ENCODE results near the gene POF1B. TPM values are rescaled to one million over a fixed set of nuclear protein-coding genes. Genes with fewer than 3 reads are reported as not detected.

Gene POF1B
- total and polyA plus RNA-seq, 7 donors, result 0.66 to 69.4 (median 12.0) TPM; not detected in 1

DNA sequence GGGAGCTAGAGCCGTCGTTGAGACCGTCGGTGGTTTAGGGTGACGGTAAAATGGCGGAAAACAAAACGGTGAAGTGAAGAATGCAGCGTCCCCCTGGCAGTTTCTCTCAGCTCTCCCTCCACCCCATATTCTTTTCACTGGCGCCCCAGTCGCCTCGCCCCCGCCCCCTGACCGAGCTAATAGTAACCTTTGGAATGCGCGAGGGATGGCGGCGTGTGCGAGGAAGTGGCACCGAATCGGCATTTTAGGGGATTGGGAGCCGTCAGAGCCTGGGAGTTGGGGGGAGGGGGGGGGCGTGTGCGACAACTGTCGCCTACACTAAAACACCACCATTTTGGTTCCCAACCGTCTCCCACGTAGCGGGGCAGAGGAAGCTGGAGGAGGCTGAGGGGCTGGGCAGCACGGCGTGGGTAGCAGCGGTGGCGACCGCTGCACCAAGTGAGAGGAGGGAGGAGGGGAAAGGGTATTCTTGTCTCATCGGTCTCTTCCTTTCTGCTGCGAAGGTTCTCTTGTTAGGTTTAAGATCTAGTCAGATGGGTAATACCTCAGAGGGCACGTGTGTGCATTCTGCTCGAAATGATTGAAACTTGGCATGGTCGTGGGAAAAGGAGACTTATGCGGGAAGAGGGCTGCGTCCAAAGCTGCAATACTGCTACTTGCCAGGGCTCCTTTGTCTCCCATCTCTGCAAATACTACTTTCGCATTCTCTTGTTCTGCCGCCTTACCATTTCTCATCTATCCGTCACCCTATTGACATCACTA lies 134.8 kb downstream of the POF1B start:
- no peak for DNase-seq
- intact Hi-C loops (cut with DNase I), result no loop called here
- WGBS, 2 donors, result 0% methylated on average over 42 of the region's 42 CpGs
- no peaks in the 10 kb centered on the region for H3K9me3 ChIP-seq
- H3K4me3 ChIP-seq, result peak overlapping the region; percentile 38 to 59 (median 54)
- H3K27ac ChIP-seq, result peak overlapping the region in 3 of 4 donors; percentile 40 to 53 (median 51)
- H3K36me3 ChIP-seq, result no peaks in the 10 kb centered on the region
- H3K4me1 ChIP-seq, result no peaks in the 10 kb centered on the region
- no peak for TF ChIP-seq POLR2A (IDR thresholded peaks at IDR 0.05)
- TF ChIP-seq CTCF (IDR thresholded peaks at IDR 0.05), result no peak
- TF ChIP-seq EP300 (IDR thresholded peaks at IDR 0.05), result no peak
- TF ChIP-seq POLR2AphosphoS5 (IDR thresholded peaks at IDR 0.05), result no peak
- H3K27me3 ChIP-seq, result no peaks in the 10 kb centered on the region

- DNase-seq, result no peak
- no peaks in the 10 kb centered on the region for H3K4me1 ChIP-seq
- H3K27ac ChIP-seq, result peak within 1 kb of the TSS in 3 of 4 donors; percentile 40 to 53 (median 51)
- intact Hi-C loops (cut with DNase I), result no loop called here
- no peaks in the 10 kb centered on the region for H3K27me3 ChIP-seq
- H3K4me3 ChIP-seq, result peak within 1 kb of the TSS; percentile 38 to 59 (median 54)
- TF ChIP-seq CTCF (IDR thresholded peaks at IDR 0.05) (no peak), POLR2A (IDR thresholded peaks at IDR 0.05) (no peak), POLR2AphosphoS5 (IDR thresholded peaks at IDR 0.05) (no peak), EP300 (IDR thresholded peaks at IDR 0.05) (no peak)
- H3K36me3 ChIP-seq, result no peaks in the 10 kb centered on the region
- 0 to 1% methylated on average over 65 of the region's 65 CpGs for WGBS, 2 donors
- H3K9me3 ChIP-seq, result no peaks in the 10 kb centered on the region
These were observed 135.6 kb downstream of the POF1B start, which contains the start of the genes SATL1 and ZNF711 for GRCh38 chrX:85243761-85244449. TSS of gene SATL1 (minus strand) at chrX:85243779. CDS start at chrX:85108968, 134,811 bp downstream. TSS of gene ZNF711 (plus strand) at chrX:85243991. CDS start at chrX:85247573, 3,582 bp downstream.

DNA sequence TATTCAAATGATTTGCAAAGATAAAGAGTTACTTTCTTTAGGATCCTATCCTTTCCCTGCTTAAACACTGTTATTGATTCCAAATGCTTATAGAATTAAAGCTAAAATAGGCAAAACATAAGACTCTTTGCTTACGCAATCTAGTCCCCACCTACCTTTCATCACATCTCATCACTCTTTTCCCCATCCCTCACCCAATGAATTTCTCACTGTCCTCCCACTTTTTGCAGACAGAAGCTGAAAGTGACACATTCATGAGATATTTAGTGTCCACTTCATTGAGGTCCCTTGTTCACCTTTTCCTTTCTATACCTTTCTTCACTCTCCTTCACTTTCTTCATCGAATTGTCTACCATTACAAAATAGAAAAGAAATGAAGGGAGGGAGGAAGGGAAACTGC lies 136.3 kb downstream of the POF1B start:
- peak overlapping the region in 1 of 4 donors; percentile 40 for H3K27ac ChIP-seq
- no peak for DNase-seq
- H3K9me3 ChIP-seq, result no peaks in the 10 kb centered on the region
- no peaks in the 10 kb centered on the region for H3K36me3 ChIP-seq
- H3K4me1 ChIP-seq, result no peaks in the 10 kb centered on the region
- WGBS, 2 donors, result 32 to 39% methylated on average over 2 of the region's 2 CpGs
- no peak for TF ChIP-seq CTCF (IDR thresholded peaks at IDR 0.05)
- no peak for TF ChIP-seq EP300 (IDR thresholded peaks at IDR 0.05)
- no peak for TF ChIP-seq POLR2A (IDR thresholded peaks at IDR 0.05)
- no peak for TF ChIP-seq POLR2AphosphoS5 (IDR thresholded peaks at IDR 0.05)
- intact Hi-C loops (cut with DNase I), result no loop called here
- H3K27me3 ChIP-seq, result no peaks in the 10 kb centered on the region
- peak overlapping the region in 2 of 4 donors; percentile 56 to 59 for H3K4me3 ChIP-seq

Other genes with a start within 250 kb of the POF1B start
- not detected for gene SATL1, start 135.9 kb downstream of the POF1B start, total RNA-seq
- gene SATL1, start 135.9 kb downstream of the POF1B start, polyA plus RNA-seq, result not detected
- 1 to 10 TPM; 2.0 to 3.6 (median 3.3) TPM for gene ZNF711, start 135.7 kb downstream of the POF1B start, total RNA-seq
- 1 to 10 TPM in 1 of 3 donors, under 1 TPM in 2; 0.46 to 1.3 (median 0.60) TPM for gene ZNF711, start 135.7 kb downstream of the POF1B start, polyA plus RNA-seq

Data from sigmoid colon (tissue), 7 donors.